ENCODE measurements around the gene DSCAML1. TPM values are rescaled to one million over a fixed set of nuclear protein-coding genes. Genes with fewer than 3 reads are reported as not detected.

Gene DSCAML1
- total RNA-seq, 2 donors from 2014 or later = 2.5 to 5.0 TPM

GRCh38 chr11:117634756-117635603, 162.0 kb downstream of the DSCAML1 start:
- ATAC-seq = no peak
- no peak for DNase-seq (ENCODE audit: low spot score in 2 of 2)
- H3K27ac Mint-ChIP-seq = peak overlapping the region in 1 of 2 donors; percentile 29

GRCh38 chr11:117633976-117634755, 162.8 kb downstream of the DSCAML1 start:
- H3K36me3 Mint-ChIP-seq = no peaks in the 10 kb centered on the region
- no peaks in the 10 kb centered on the region for H3K9me3 Mint-ChIP-seq
- ATAC-seq = no peak
- no peak for DNase-seq (ENCODE audit: low spot score in 2 of 2)
- no peak overlapping the region for H3K27ac Mint-ChIP-seq

More at GRCh38 chr11:117634756-117635603, 162.0 kb downstream of the DSCAML1 start:
- Mint-ChIP-seq H3K9me3 (no peaks in the 10 kb centered on the region), H3K36me3 (no peaks in the 10 kb centered on the region)

- Mint-ChIP-seq H3K9me3 (no peaks in the 10 kb centered on the region), H3K27ac (no peak overlapping the region), H3K36me3 (no peaks in the 10 kb centered on the region)
- DNase-seq (ENCODE audit: low spot score in 2 of 2) (no peak), ATAC-seq (no peak)
Measured at GRCh38 chr11:117633186-117633754, 163.7 kb downstream of the DSCAML1 start.

GRCh38 chr11:117632306-117632705, 164.7 kb downstream of the DSCAML1 start:
- DNase-seq (ENCODE audit: low spot score in 2 of 2) = no peak
- no peak for ATAC-seq
- Mint-ChIP-seq H3K27ac (no peak overlapping the region), H3K9me3 (no peaks in the 10 kb centered on the region), H3K36me3 (no peaks in the 10 kb centered on the region)

- DNase-seq (ENCODE audit: low spot score in 2 of 2) (no peak), ATAC-seq (no peak)
- Mint-ChIP-seq H3K9me3 (no peaks in the 10 kb centered on the region), H3K36me3 (no peaks in the 10 kb centered on the region), H3K27ac (peak overlapping the region in 1 of 2 donors; percentile 41)
Measured at GRCh38 chr11:117631336-117632140, 165.5 kb downstream of the DSCAML1 start.

GRCh38 chr11:117629891-117630538, 167.0 kb downstream of the DSCAML1 start:
- Mint-ChIP-seq H3K9me3 (no peaks in the 10 kb centered on the region), H3K27ac (no peak overlapping the region), H3K36me3 (no peaks in the 10 kb centered on the region)
- DNase-seq (ENCODE audit: low spot score in 2 of 2) = no peak
- no peak for ATAC-seq

- no peak for DNase-seq (ENCODE audit: low spot score in 2 of 2)
- H3K27ac Mint-ChIP-seq = no peak overlapping the region
- no peak for ATAC-seq
- no peaks in the 10 kb centered on the region for H3K36me3 Mint-ChIP-seq
- no peaks in the 10 kb centered on the region for H3K9me3 Mint-ChIP-seq
Measured at GRCh38 chr11:117629146-117629545, 167.9 kb downstream of the DSCAML1 start.

GRCh38 chr11:117627259-117627658, 169.8 kb downstream of the DSCAML1 start:
- no peak for DNase-seq (ENCODE audit: low spot score in 2 of 2)
- ATAC-seq = no peak
- Mint-ChIP-seq H3K27ac (no peak overlapping the region), H3K36me3 (no peaks in the 10 kb centered on the region), H3K9me3 (no peaks in the 10 kb centered on the region)

GRCh38 chr11:117626576-117626975, 170.4 kb downstream of the DSCAML1 start:
- no peak overlapping the region for H3K27ac Mint-ChIP-seq
- no peaks in the 10 kb centered on the region for H3K36me3 Mint-ChIP-seq
- no peak for DNase-seq (ENCODE audit: low spot score in 2 of 2)
- peaks cover under 1 to 2% of the 10 kb centered on the region in 2 donors for H3K9me3 Mint-ChIP-seq
- ATAC-seq = no peak

- Mint-ChIP-seq H3K27ac (peak overlapping the region in 1 of 2 donors; percentile 53), H3K36me3 (no peaks in the 10 kb centered on the region), H3K9me3 (peaks cover 6 to 7% of the 10 kb centered on the region in 2 donors)
- no peak for DNase-seq (ENCODE audit: low spot score in 2 of 2)
- no peak for ATAC-seq
Measured at GRCh38 chr11:117625237-117625636, 171.8 kb downstream of the DSCAML1 start.

GRCh38 chr11:117623831-117624271, 173.2 kb downstream of the DSCAML1 start:
- Mint-ChIP-seq H3K9me3 (peaks cover 6 to 7% of the 10 kb centered on the region in 2 donors), H3K36me3 (no peaks in the 10 kb centered on the region), H3K27ac (no peak overlapping the region)
- no peak for DNase-seq (ENCODE audit: low spot score in 2 of 2)
- no peak for ATAC-seq

GRCh38 chr11:117621226-117621625, 175.8 kb downstream of the DSCAML1 start:
- peaks cover 6 to 7% of the 10 kb centered on the region in 2 donors for H3K9me3 Mint-ChIP-seq
- DNase-seq (ENCODE audit: low spot score in 2 of 2) = no peak
- no peak overlapping the region for H3K27ac Mint-ChIP-seq
- no peaks in the 10 kb centered on the region for H3K36me3 Mint-ChIP-seq
- ATAC-seq = no peak

GRCh38 chr11:117620659-117621058, 176.4 kb downstream of the DSCAML1 start:
- Mint-ChIP-seq H3K27ac (no peak overlapping the region), H3K9me3 (peaks cover 6 to 7% of the 10 kb centered on the region in 2 donors), H3K36me3 (no peaks in the 10 kb centered on the region)
- ATAC-seq = no peak
- no peak for DNase-seq (ENCODE audit: low spot score in 2 of 2)

- ATAC-seq = no peak
- Mint-ChIP-seq H3K9me3 (peaks cover 6 to 7% of the 10 kb centered on the region in 2 donors), H3K36me3 (no peaks in the 10 kb centered on the region), H3K27ac (no peak overlapping the region)
- no peak for DNase-seq (ENCODE audit: low spot score in 2 of 2)
Measured at GRCh38 chr11:117620086-117620485, 176.9 kb downstream of the DSCAML1 start.

- DNase-seq (ENCODE audit: low spot score in 2 of 2) (no peak), ATAC-seq (no peak)
- H3K36me3 Mint-ChIP-seq = peaks cover 0 to 2% of the 10 kb centered on the region in 2 donors
- H3K27ac Mint-ChIP-seq = no peak overlapping the region
- peaks cover 7 to 8% of the 10 kb centered on the region in 2 donors for H3K9me3 Mint-ChIP-seq
Measured at GRCh38 chr11:117619661-117620060, 177.4 kb downstream of the DSCAML1 start.

GRCh38 chr11:117618982-117619355, 178.0 kb downstream of the DSCAML1 start:
- Mint-ChIP-seq H3K9me3 (peaks cover 11% of the 10 kb centered on the region in 2 donors), H3K36me3 (peaks cover 0 to 5% of the 10 kb centered on the region in 2 donors), H3K27ac (no peak overlapping the region)
- no peak for ATAC-seq
- no peak for DNase-seq (ENCODE audit: low spot score in 2 of 2)

Measured in activated naive CD4-positive, alpha-beta T cell treated with anti-CD3 and anti-CD28 coated beads, Interleukin-2, amount 50 U/mL, for 72 hours (primary cell).